ENCODE results near the gene NMRK1. TPM values are rescaled to one million over a fixed set of nuclear protein-coding genes. Genes with fewer than 3 reads are reported as not detected.

The NMRK1 gene
- polyA plus RNA-seq, 1 donor (not counting 4 experiments of a cell fraction or from before 2014, with no cell fraction given): 24.7 TPM

DNA sequence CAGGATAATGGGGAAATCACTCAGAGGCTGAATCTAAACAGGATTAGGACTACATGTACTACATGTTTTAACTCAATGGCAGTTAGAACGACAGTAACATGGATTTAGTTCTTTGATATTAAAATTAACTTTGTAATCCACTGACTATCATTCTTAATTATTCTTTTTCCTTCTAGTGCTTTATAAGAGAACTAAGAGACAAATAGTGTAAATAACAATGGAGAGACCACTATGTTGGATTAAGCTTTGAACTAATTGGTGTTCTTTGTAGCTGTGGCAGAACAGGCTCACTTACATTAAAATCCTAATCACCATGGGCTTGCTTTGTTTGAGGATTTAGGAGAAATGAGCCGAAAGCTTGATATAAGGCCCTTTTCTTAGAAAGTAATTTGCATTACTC is 18.8 kb downstream of the NMRK1 start:
- Histone ChIP-seq H4K20me1 (ENCODE audit: control insufficient read depth, extremely low read depth, insufficient read depth, low read length) (no peaks in the 10 kb centered on the region), H3K27ac (ENCODE audit: control insufficient read depth, insufficient read depth, low read length) (no peak overlapping the region), H3K9me3 (ENCODE audit: control insufficient read depth, low read depth, low read length) (no peaks in the 10 kb centered on the region), H3K4me2 (ENCODE audit: control insufficient read depth, extremely low read depth, insufficient read depth, low read depth, low read length) (no peak overlapping the region), H3K4me3 (ENCODE audit: control insufficient read depth in 2 of 3, extremely low read depth in 1 of 3, insufficient read depth in 2 of 3, low read depth in 1 of 3, low read length in 3 of 3) (no peak overlapping the region), H2AFZ (ENCODE audit: control insufficient read depth, low read length) (no peak overlapping the region), H3K9ac (ENCODE audit: control insufficient read depth, extremely low read depth, insufficient read depth, low read length) (no peak overlapping the region), H3K27me3 (ENCODE audit: control insufficient read depth, extremely low read depth, insufficient read depth, low read length) (no peaks in the 10 kb centered on the region), H3K4me1 (ENCODE audit: control insufficient read depth, extremely low read depth, insufficient read depth, low read length) (peaks cover 21% of the 10 kb centered on the region), H3K79me2 (ENCODE audit: control insufficient read depth, insufficient read depth, low read length) (no peaks in the 10 kb centered on the region), H3K36me3 (ENCODE audit: control insufficient read depth in 2 of 2, extremely low read depth in 1 of 2, insufficient read depth in 2 of 2, low read length in 2 of 2) (peaks cover 2 to 5% of the 10 kb centered on the region in 2 experiments), H3K9me1 (ENCODE audit: control insufficient read depth, extremely low read depth, insufficient read depth, low read length) (no peaks in the 10 kb centered on the region)
- dilution Hi-C loops (cut with MboI; ENCODE audit: extremely low pct_ligation_motif_present, low sequenced_read_pairs): no loop called here
- FAIRE-seq: no peak
- no peak for DNase-seq (ENCODE audit: low read depth, low spot score)
- TF ChIP-seq, protein P1, sequence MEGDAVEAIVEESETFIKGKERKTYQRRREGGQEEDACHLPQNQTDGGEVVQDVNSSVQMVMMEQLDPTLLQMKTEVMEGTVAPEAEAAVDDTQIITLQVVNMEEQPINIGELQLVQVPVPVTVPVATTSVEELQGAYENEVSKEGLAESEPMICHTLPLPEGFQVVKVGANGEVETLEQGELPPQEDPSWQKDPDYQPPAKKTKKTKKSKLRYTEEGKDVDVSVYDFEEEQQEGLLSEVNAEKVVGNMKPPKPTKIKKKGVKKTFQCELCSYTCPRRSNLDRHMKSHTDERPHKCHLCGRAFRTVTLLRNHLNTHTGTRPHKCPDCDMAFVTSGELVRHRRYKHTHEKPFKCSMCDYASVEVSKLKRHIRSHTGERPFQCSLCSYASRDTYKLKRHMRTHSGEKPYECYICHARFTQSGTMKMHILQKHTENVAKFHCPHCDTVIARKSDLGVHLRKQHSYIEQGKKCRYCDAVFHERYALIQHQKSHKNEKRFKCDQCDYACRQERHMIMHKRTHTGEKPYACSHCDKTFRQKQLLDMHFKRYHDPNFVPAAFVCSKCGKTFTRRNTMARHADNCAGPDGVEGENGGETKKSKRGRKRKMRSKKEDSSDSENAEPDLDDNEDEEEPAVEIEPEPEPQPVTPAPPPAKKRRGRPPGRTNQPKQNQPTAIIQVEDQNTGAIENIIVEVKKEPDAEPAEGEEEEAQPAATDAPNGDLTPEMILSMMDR (optimal IDR thresholded peaks at IDR 0.05 in 1 of 3, IDR thresholded peaks at IDR 0.05 in 1 of 3, conservative IDR thresholded peaks at IDR 0.05 in 1 of 3; ENCODE audit: extremely low read depth in 1 of 3, insufficient read depth in 2 of 3, low read length in 3 of 3): no peak
- no peak for TF ChIP-seq EZH2 (IDR thresholded peaks at IDR 0.05; ENCODE audit: low read length)

- Histone ChIP-seq H3K9ac (ENCODE audit: control insufficient read depth, extremely low read depth, insufficient read depth, low read length) (no peak overlapping the region), H3K79me2 (ENCODE audit: control insufficient read depth, insufficient read depth, low read length) (no peaks in the 10 kb centered on the region), H3K4me3 (ENCODE audit: control insufficient read depth in 2 of 3, extremely low read depth in 1 of 3, insufficient read depth in 2 of 3, low read depth in 1 of 3, low read length in 3 of 3) (no peak overlapping the region), H3K4me2 (ENCODE audit: control insufficient read depth, extremely low read depth, insufficient read depth, low read depth, low read length) (no peak overlapping the region), H3K36me3 (ENCODE audit: control insufficient read depth in 2 of 2, extremely low read depth in 1 of 2, insufficient read depth in 2 of 2, low read length in 2 of 2) (peaks cover 2 to 5% of the 10 kb centered on the region in 2 experiments), H3K9me3 (ENCODE audit: control insufficient read depth, low read depth, low read length) (no peaks in the 10 kb centered on the region), H4K20me1 (ENCODE audit: control insufficient read depth, extremely low read depth, insufficient read depth, low read length) (no peaks in the 10 kb centered on the region), H3K27me3 (ENCODE audit: control insufficient read depth, extremely low read depth, insufficient read depth, low read length) (no peaks in the 10 kb centered on the region), H2AFZ (ENCODE audit: control insufficient read depth, low read length) (no peak overlapping the region), H3K27ac (ENCODE audit: control insufficient read depth, insufficient read depth, low read length) (no peak overlapping the region), H3K4me1 (ENCODE audit: control insufficient read depth, extremely low read depth, insufficient read depth, low read length) (peaks cover 29% of the 10 kb centered on the region), H3K9me1 (ENCODE audit: control insufficient read depth, extremely low read depth, insufficient read depth, low read length) (no peaks in the 10 kb centered on the region)
- FAIRE-seq (no peak), DNase-seq (ENCODE audit: low read depth, low spot score) (no peak)
- no peak for TF ChIP-seq EZH2 (IDR thresholded peaks at IDR 0.05; ENCODE audit: low read length)
- TF ChIP-seq, protein P1 (optimal IDR thresholded peaks at IDR 0.05 in 1 of 3, IDR thresholded peaks at IDR 0.05 in 1 of 3, conservative IDR thresholded peaks at IDR 0.05 in 1 of 3; ENCODE audit: extremely low read depth in 1 of 3, insufficient read depth in 2 of 3, low read length in 3 of 3): no peak
- dilution Hi-C loops (cut with MboI; ENCODE audit: extremely low pct_ligation_motif_present, low sequenced_read_pairs): no loop called here
These were observed 20.1 kb downstream of the NMRK1 start for GRCh38 chr9:75067894-75068293.

All from keratinocyte (primary cell).